Osteoblast (primary cell): Measurements from ENCODE around the gene SULF2. TPM values are rescaled to one million over a fixed set of nuclear protein-coding genes. Genes with fewer than 3 reads are reported as not detected.
A peak's percentile ranks its signal among the peaks of the same experiment; 100 is the strongest.

Source experiments
- DNase-seq: peaks from one replicate; pipeline ENCODE4 v3.0.0; 2011; ENCODE audit warnings: low spot score, mixed read lengths; ENCODE audit not compliant: insufficient read length; ENCODE audit errors: missing footprints
- H2AFZ ChIP-seq: 2 replicates; pipeline ENCODE4 v1.6.0; 2011; ENCODE audit warnings: mild to moderate bottlenecking, low read length
- H3K27ac ChIP-seq: 2 replicates; pipeline ENCODE4 v1.5.1; 2011; ENCODE audit warnings: mild to moderate bottlenecking, low read depth, low read length, moderate library complexity
- H3K27me3 ChIP-seq: 2 replicates; pipeline ENCODE4 v1.6.0; 2012; ENCODE audit warnings: mild to moderate bottlenecking, control low read depth, inconsistent platforms, low read length, moderate library complexity; ENCODE audit not compliant: insufficient read depth
- H3K36me3 ChIP-seq: 2 replicates; pipeline ENCODE4 v1.5.1; 2011; ENCODE audit warnings: mild to moderate bottlenecking, low read length, control low read depth, moderate library complexity; ENCODE audit not compliant: insufficient read depth
- H3K4me1 ChIP-seq: 2 replicates; pipeline ENCODE4 v1.5.1; 2011; ENCODE audit warnings: mild to moderate bottlenecking, low read length, control low read depth, moderate library complexity; ENCODE audit not compliant: insufficient read depth
- H3K4me2 ChIP-seq: 2 replicates; pipeline ENCODE4 v1.6.0; 2011; ENCODE audit warnings: mild to moderate bottlenecking, low read length; ENCODE audit not compliant: insufficient read depth
- H3K4me3 ChIP-seq: fragments of 200-600 bp; sonication (generic); 3 replicates; pipeline ENCODE4 v1.5.1; 2012; ENCODE audit warnings: mild to moderate bottlenecking, low read length, inconsistent platforms; ENCODE audit not compliant: insufficient read depth
- H3K79me2 ChIP-seq: 2 replicates; pipeline ENCODE4 v1.6.0; 2012; ENCODE audit warnings: mild to moderate bottlenecking, low read length, control low read depth, inconsistent platforms; ENCODE audit not compliant: insufficient read depth
- H3K9me3 ChIP-seq: 2 replicates; pipeline ENCODE4 v1.5.1; 2011; ENCODE audit warnings: low read depth, low read length, control low read depth
- H4K20me1 ChIP-seq: 2 replicates; pipeline ENCODE4 v1.6.0; 2012; ENCODE audit warnings: mild to moderate bottlenecking, low read length, control low read depth; ENCODE audit not compliant: insufficient read depth
- total RNA-seq: library from RNA; depleted of rRNA; stranded (reverse); fragments of >200 nt; gene quantifications from 2 replicates; pipeline ENCODE4 v1.2.3, GENCODE V29; 2012
- TF ChIP-seq, protein P1 (sequence below): IDR thresholded peaks from 2 replicates; pipeline ENCODE4 v1.5.1; 2011; ENCODE audit warnings: mild to moderate bottlenecking, low read depth, low read length, moderate library complexity; ENCODE audit errors: extremely low read depth

The SULF2 gene
- total RNA-seq, 1 donor = 102 TPM

DNA sequence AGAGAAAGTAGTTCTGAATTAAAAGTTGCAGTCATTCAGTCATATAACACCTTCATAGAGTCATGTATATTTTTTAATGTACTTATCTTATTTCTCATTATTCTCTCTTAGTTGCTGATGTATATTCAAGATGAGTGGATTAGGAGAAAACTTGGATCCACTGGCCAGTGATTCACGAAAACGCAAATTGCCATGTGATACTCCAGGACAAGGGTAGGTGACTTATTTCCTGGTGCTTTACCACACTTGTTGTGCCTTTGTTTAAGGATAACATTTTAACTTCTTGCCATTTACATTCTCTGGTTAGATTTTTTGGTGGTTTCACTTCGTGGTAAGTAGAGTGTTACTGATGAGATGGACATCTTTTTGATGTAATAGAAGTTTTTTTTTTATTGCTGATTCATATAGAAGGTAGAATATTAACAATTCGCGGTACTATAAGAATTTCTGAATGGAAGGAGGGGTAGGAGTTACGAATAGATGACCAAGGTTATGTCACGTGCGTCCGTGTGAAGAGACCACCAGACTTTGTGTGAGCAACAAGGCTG is 163.1 kb downstream of the SULF2 start:
- H3K4me2 ChIP-seq = no peak overlapping the region
- H3K27ac ChIP-seq = no peak overlapping the region
- H3K4me1 ChIP-seq = no peaks in the 10 kb centered on the region
- H3K4me3 ChIP-seq = no peak overlapping the region
- no peaks in the 10 kb centered on the region for H3K27me3 ChIP-seq
- peaks cover 5% of the 10 kb centered on the region for H3K79me2 ChIP-seq
- H3K9me3 ChIP-seq = no peaks in the 10 kb centered on the region
- H4K20me1 ChIP-seq = no peaks in the 10 kb centered on the region
- H3K36me3 ChIP-seq = peaks cover 22% of the 10 kb centered on the region
- TF ChIP-seq, protein P1, sequence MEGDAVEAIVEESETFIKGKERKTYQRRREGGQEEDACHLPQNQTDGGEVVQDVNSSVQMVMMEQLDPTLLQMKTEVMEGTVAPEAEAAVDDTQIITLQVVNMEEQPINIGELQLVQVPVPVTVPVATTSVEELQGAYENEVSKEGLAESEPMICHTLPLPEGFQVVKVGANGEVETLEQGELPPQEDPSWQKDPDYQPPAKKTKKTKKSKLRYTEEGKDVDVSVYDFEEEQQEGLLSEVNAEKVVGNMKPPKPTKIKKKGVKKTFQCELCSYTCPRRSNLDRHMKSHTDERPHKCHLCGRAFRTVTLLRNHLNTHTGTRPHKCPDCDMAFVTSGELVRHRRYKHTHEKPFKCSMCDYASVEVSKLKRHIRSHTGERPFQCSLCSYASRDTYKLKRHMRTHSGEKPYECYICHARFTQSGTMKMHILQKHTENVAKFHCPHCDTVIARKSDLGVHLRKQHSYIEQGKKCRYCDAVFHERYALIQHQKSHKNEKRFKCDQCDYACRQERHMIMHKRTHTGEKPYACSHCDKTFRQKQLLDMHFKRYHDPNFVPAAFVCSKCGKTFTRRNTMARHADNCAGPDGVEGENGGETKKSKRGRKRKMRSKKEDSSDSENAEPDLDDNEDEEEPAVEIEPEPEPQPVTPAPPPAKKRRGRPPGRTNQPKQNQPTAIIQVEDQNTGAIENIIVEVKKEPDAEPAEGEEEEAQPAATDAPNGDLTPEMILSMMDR = no peak
- DNase-seq = no peak
- H2AFZ ChIP-seq = no peak overlapping the region

DNA sequence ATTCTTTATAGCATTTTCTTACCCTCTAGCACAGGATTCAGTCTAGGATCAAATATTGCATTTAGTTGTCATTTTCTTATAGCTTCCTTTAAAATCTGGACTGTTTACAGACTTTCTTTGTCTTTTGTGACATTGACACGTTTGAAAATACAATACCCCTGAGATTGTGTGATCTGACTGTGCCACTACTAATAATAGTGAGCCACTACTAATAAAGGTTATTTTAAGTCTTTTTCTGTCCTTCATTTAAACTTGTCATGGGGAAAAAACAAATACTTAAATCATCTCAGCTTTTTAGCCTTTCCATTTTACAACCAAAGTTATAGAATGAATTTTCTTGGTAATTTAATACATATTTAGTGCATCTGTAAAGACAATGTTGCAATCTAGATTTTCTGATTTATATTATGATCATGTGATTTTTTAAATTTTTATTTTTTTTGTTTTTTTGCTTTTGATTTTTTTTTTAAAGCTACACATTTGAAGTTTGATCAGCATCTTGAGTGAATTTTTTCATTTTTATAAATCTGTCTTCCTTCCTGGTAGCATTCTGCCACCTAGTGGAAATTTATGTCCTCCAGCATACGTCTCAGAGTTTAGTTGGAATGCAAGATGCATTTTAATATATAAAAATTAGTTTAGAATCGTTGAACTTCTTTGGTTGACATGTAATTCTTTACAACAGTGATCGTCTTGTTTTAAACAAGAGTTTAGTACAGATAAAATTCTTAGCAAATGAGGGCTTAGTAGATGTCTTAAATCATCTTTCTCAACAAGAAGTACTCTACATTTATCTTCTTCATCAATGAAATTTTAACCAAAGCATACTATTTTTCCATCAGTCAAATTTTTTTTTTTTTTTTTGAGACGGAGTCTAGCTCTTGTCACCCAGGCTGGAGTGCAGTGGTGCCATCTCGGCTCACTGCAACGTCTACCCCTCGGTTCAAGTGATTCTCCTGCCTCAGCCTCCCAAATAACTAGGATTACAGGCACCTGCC is 164.2 kb downstream of the SULF2 start:
- H3K79me2 ChIP-seq = peaks cover 5% of the 10 kb centered on the region
- peaks cover 22% of the 10 kb centered on the region for H3K36me3 ChIP-seq
- no peak overlapping the region for H2AFZ ChIP-seq
- no peaks in the 10 kb centered on the region for H4K20me1 ChIP-seq
- TF ChIP-seq, protein P1 = peak; percentile 85
- DNase-seq = peak; percentile 36
- H3K4me3 ChIP-seq = no peak overlapping the region
- no peak overlapping the region for H3K27ac ChIP-seq
- no peaks in the 10 kb centered on the region for H3K27me3 ChIP-seq
- no peaks in the 10 kb centered on the region for H3K9me3 ChIP-seq
- no peak overlapping the region for H3K4me2 ChIP-seq
- no peaks in the 10 kb centered on the region for H3K4me1 ChIP-seq

DNA sequence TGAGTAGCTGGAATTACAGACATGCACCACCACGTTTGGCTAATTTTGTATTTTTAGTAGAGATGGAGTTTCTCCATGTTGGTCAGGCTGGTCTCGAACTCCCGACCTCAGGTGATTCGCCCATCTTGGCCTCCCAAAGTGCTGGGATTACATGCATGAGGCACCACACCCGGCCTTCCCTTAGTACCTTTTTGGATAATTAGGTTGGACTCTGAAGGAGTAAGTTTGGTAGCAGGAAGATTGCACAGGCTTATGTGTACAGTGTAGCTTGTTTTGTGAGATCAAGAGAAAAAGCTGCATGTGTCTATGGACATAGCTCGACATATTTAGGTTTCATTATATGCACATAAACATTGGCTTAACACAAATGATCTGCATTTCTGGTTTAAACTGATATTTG is 166.8 kb downstream of the SULF2 start:
- TF ChIP-seq, protein P1 = no peak
- H3K4me3 ChIP-seq = no peak overlapping the region
- H3K79me2 ChIP-seq = peaks cover 9% of the 10 kb centered on the region
- no peak overlapping the region for H3K4me2 ChIP-seq
- no peak overlapping the region for H3K27ac ChIP-seq
- no peaks in the 10 kb centered on the region for H3K9me3 ChIP-seq
- H3K4me1 ChIP-seq = no peaks in the 10 kb centered on the region
- no peak overlapping the region for H2AFZ ChIP-seq
- H3K27me3 ChIP-seq = no peaks in the 10 kb centered on the region
- peaks cover 14% of the 10 kb centered on the region for H3K36me3 ChIP-seq
- DNase-seq = no peak
- H4K20me1 ChIP-seq = no peaks in the 10 kb centered on the region

DNA sequence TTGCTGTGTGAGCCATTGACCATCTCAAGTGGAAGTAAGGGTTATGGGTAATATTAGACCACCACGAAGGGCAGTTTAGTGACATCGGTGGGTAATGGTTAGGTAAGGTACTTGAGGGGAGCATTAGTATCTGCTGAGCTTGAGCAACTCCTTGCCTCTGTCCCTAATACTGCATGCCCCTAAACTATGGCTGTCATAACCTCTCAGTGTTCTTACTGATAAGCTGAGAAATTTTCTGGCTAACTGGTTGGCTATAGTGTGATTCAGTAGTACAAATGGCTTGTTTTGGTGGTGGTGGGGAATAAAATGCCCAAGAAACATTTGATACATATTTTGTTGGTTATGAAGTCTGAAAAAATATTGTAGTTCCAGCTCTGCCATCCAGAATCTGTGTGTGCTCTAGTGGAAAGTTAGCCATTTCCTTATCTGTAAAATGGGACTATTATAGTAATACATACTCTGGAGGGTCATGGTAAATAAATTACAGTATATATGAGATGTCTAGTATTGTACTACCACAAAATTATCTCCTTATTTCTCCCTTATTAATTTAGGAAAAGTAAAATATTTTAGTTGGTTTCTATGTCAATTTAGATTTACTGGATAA is 170.5 kb downstream of the SULF2 start:
- TF ChIP-seq, protein P1 = no peak
- Histone ChIP-seq H3K36me3 (no peaks in the 10 kb centered on the region), H2AFZ (no peak overlapping the region), H4K20me1 (no peaks in the 10 kb centered on the region), H3K79me2 (peaks cover 31% of the 10 kb centered on the region), H3K27ac (no peak overlapping the region), H3K4me2 (no peak overlapping the region), H3K9me3 (no peaks in the 10 kb centered on the region), H3K27me3 (no peaks in the 10 kb centered on the region), H3K4me1 (peaks cover 11% of the 10 kb centered on the region), H3K4me3 (no peak overlapping the region)
- DNase-seq = peak; percentile 18
